Measurements from ENCODE around the gene PFDN2. TPM values are rescaled to one million over a fixed set of nuclear protein-coding genes. Genes with fewer than 3 reads are reported as not detected.
A peak's percentile ranks its signal among the peaks of the same experiment; 100 is the strongest.

PFDN2 gene
- total and polyA plus RNA-seq, 2 experiments from 2014 or later, result 35.9 to 121 TPM

DNA sequence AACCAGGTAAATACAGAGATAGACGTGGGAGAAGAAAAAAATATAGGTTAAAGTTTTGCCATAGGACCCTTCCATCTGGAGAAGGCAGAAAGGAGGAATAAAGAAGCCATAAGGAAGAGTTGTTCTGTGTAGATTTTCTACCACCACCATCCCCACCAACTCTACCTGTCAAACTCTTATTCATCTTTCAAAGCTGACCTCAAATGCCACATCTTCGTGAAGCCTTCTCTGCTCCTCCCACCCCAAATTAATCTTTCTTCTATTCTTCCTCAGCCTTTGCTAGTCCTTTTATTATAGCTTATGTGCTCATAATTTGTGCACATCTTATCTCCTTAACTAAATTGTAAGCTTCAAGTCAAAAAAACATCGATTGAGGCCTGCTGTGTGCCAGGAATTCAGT is 27.2 kb downstream of the PFDN2 start:
- in situ Hi-C loops (cut with MboI), result loop anchor here (10.0 kb wide), 1 partner anchor 96 kb away; no protein-coding TSS in a partner anchor
- Histone ChIP-seq H3F3A (ENCODE audit: insufficient read depth) (0 out of 2 replicates have a peak, but pooled peaks cover 18% of the 10 kb centered on the region), H3K9me3 (ENCODE audit: low read depth) (no peaks in the 10 kb centered on the region), H3K27ac (no peak overlapping the region), H3K4me2 (ENCODE audit: unreplicated experiment) (no peak overlapping the region), H2AFZ (no peak overlapping the region), H3K4me3 (no peak overlapping the region), H3K9me2 (ENCODE audit: insufficient read depth) (no peaks in the 10 kb centered on the region), H3K9ac (no peak overlapping the region), H3K36me3 (ENCODE audit: low read depth) (no peaks in the 10 kb centered on the region), H4K20me1 (ENCODE audit: insufficient read depth) (no peaks in the 10 kb centered on the region), H3K79me2 (ENCODE audit: insufficient read depth) (no peaks in the 10 kb centered on the region), H3K4me1 (ENCODE audit: insufficient read depth) (peaks cover 33% of the 10 kb centered on the region), H3K27me3 (replicated peaks; ENCODE audit: insufficient read depth) (no peaks in the 10 kb centered on the region)
- DNase-seq, result no peak
- WGBS, 2 experiments (ENCODE audit: low coverage in 1 of 2, low lambda C conversion rate in 2 of 2, missing lambda C conversion rate in 2 of 2), result 80 to 92% methylated on average over 3 of the region's 3 CpGs
- TF ChIP-seq EZH2phosphoT487 (IDR thresholded peaks at IDR 0.05; ENCODE audit: insufficient read depth, low read depth) (no peak), EZH2 (IDR thresholded peaks at IDR 0.05; ENCODE audit: insufficient read depth, poor library complexity, severe bottlenecking) (no peak)

DNA sequence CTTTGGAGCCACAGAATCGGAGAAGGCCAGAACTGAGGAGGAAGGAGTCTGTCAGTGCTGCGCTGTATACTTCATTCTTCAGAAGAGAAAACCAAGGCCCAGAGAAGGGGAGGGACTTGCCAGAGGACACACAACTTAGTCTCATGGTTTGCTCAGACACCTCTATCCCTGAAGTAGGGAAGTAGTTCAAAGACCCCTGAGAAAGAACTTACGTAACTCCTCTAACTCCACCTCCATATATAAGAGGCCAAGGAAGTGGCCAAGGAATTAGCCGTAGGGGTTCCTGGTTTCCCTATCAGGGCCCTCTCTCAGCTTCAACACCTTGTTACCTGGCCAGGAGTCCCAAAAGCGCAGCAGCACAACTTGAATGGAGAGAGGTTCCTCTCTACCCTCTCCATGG is 27.9 kb downstream of the PFDN2 start:
- Histone ChIP-seq H3K27me3 (replicated peaks; ENCODE audit: insufficient read depth) (no peaks in the 10 kb centered on the region), H3K9me2 (ENCODE audit: insufficient read depth) (no peaks in the 10 kb centered on the region), H3K9ac (no peak overlapping the region), H3K9me3 (ENCODE audit: low read depth) (no peaks in the 10 kb centered on the region), H4K20me1 (ENCODE audit: insufficient read depth) (no peaks in the 10 kb centered on the region), H3K4me2 (ENCODE audit: unreplicated experiment) (no peak overlapping the region), H3K4me1 (ENCODE audit: insufficient read depth) (peaks cover 39% of the 10 kb centered on the region), H3K79me2 (ENCODE audit: insufficient read depth) (no peaks in the 10 kb centered on the region), H3K4me3 (no peak overlapping the region), H3K27ac (no peak overlapping the region), H2AFZ (no peak overlapping the region), H3K36me3 (ENCODE audit: low read depth) (no peaks in the 10 kb centered on the region), H3F3A (ENCODE audit: insufficient read depth) (0 out of 2 replicates have a peak, but pooled peaks cover 18% of the 10 kb centered on the region)
- TF ChIP-seq EZH2phosphoT487 (IDR thresholded peaks at IDR 0.05; ENCODE audit: insufficient read depth, low read depth), result no peak
- no peak for TF ChIP-seq EZH2 (IDR thresholded peaks at IDR 0.05; ENCODE audit: insufficient read depth, poor library complexity, severe bottlenecking)
- in situ Hi-C loops (cut with MboI), result loop anchor here (10.0 kb wide), 1 partner anchor 95 kb away; no protein-coding TSS in a partner anchor
- WGBS, 2 experiments (ENCODE audit: low coverage in 1 of 2, low lambda C conversion rate in 2 of 2, missing lambda C conversion rate in 2 of 2), result 96 to 97% methylated on average over 5 of the region's 5 CpGs
- DNase-seq, result no peak

DNA sequence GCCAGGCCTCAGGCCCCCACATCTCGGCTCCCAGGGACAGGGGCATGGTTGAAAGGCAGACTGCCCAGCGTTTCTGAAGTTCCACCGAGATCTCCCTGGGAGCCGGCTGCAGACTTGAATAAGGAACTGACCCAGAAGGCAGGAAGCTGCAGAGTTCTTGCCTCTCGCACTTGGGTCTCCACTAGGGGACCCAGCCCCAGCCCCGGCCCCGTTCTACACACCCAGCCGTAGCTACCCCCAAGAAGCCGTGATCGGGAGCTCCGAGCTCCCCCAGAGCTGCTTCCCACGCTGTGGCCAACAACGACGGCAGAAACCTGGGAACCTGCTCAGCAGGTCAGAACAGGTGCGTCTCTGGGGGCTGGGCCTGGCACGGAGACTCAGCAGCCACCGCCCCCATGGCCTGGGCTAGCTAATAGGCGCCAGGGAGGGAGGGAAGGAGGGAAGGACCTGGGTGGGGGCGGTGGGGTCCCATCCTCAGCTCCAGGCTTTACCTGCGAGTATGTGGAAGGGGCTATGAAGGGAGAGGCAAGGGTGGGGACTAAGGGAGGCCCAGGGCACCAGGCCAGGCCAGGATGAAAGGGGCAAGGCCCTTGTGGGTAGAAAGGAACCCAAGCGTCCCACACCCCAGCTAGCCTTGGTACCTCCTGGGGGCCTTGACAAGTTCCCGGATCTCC is 28.4 kb downstream of the PFDN2 start, which contains the start of gene NECTIN4:
Gene NECTIN4 (minus strand): TSS at position 308 of the 674 bp plus-strand sequence. CDS start 262 bp downstream, at position 46.
- Histone ChIP-seq H3F3A (ENCODE audit: insufficient read depth) (0 out of 2 replicates have a peak, but pooled peaks cover 18% of the 10 kb centered on the region), H3K4me2 (ENCODE audit: unreplicated experiment) (peak within 1 kb of the TSS; percentile 16), H3K9ac (0 out of 2 replicates have a peak within 1 kb of the TSS, but pooled peaks have one; percentile 17), H3K27ac (peak within 1 kb of the TSS; percentile 32), H3K36me3 (ENCODE audit: low read depth) (no peaks in the 10 kb centered on the region), H3K27me3 (replicated peaks; ENCODE audit: insufficient read depth) (no peaks in the 10 kb centered on the region), H3K9me2 (ENCODE audit: insufficient read depth) (no peaks in the 10 kb centered on the region), H3K4me1 (ENCODE audit: insufficient read depth) (peaks cover 44% of the 10 kb centered on the region), H4K20me1 (ENCODE audit: insufficient read depth) (no peaks in the 10 kb centered on the region), H3K79me2 (ENCODE audit: insufficient read depth) (no peaks in the 10 kb centered on the region), H3K4me3 (no peak within 1 kb of the TSS), H3K9me3 (ENCODE audit: low read depth) (no peaks in the 10 kb centered on the region), H2AFZ (peak within 1 kb of the TSS; percentile 40; the same call in 1 of the 2 replicates)
- in situ Hi-C loops (cut with MboI), result no loop called here
- no peak for TF ChIP-seq EZH2 (IDR thresholded peaks at IDR 0.05; ENCODE audit: insufficient read depth, poor library complexity, severe bottlenecking)
- TF ChIP-seq EZH2phosphoT487 (IDR thresholded peaks at IDR 0.05; ENCODE audit: insufficient read depth, low read depth), result no peak
- no peak for DNase-seq
- WGBS, 2 experiments (ENCODE audit: low coverage in 1 of 2, low lambda C conversion rate in 2 of 2, missing lambda C conversion rate in 2 of 2), result 67 to 75% methylated on average over 17 to 22 of the region's 22 CpGs

DNA sequence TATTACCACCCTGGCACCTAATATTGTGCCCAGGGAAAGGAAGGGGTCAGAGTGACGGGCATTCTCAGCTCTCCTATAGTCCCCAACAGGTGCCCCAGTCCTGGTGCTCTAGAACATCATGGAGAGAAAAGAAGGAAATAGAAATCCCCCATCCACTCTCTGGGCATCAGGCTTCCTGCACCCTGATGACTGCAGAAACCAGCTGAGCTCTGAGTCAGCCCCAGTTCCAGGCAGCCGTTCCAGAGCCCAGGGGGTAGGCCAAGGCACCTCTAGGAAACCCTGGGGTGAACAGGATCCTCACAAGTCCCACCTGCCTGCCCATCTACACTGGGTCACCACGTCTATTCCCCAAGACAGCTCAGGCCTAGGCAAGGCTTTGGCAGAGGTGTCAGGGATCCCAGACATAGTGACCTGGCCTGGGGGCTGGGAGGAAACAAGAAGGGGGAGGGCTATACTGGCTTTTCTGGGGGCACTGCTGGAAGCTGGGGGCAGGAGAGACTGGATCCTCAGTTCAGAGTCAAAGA is 29.2 kb downstream of the PFDN2 start:
- no peaks in the 10 kb centered on the region for H3K27me3 ChIP-seq (replicated peaks; ENCODE audit: insufficient read depth)
- H3K4me1 ChIP-seq (ENCODE audit: insufficient read depth), result peaks cover 51% of the 10 kb centered on the region
- 48 to 51% methylated on average over 3 of the region's 3 CpGs for WGBS, 2 experiments (ENCODE audit: low coverage in 1 of 2, low lambda C conversion rate in 2 of 2, missing lambda C conversion rate in 2 of 2)
- H4K20me1 ChIP-seq (ENCODE audit: insufficient read depth), result no peaks in the 10 kb centered on the region
- TF ChIP-seq EZH2 (IDR thresholded peaks at IDR 0.05; ENCODE audit: insufficient read depth, poor library complexity, severe bottlenecking) (no peak), EZH2phosphoT487 (IDR thresholded peaks at IDR 0.05; ENCODE audit: insufficient read depth, low read depth) (no peak)
- no peaks in the 10 kb centered on the region for H3K9me3 ChIP-seq (ENCODE audit: low read depth)
- peak overlapping the region; percentile 40; the same call in 1 of the 2 replicates for H2AFZ ChIP-seq
- H3F3A ChIP-seq (ENCODE audit: insufficient read depth), result peaks cover 25% of the 10 kb centered on the region; the same call in 1 of the 2 replicates
- in situ Hi-C loops (cut with MboI), result no loop called here
- H3K27ac ChIP-seq, result peak overlapping the region; percentile 32
- H3K36me3 ChIP-seq (ENCODE audit: low read depth), result no peaks in the 10 kb centered on the region
- H3K79me2 ChIP-seq (ENCODE audit: insufficient read depth), result no peaks in the 10 kb centered on the region
- DNase-seq, result peak; percentile 78
- peak overlapping the region; percentile 16 for H3K4me2 ChIP-seq (ENCODE audit: unreplicated experiment)
- no peak overlapping the region for H3K4me3 ChIP-seq
- H3K9ac ChIP-seq, result 0 out of 2 replicates have a peak overlapping the region, but pooled peaks have one; percentile 17
- H3K9me2 ChIP-seq (ENCODE audit: insufficient read depth), result no peaks in the 10 kb centered on the region
